NCI-H226 (cell line): ENCODE results near the gene SEL1L3.

ENCODE experiments used
- DNase-seq: peaks from one replicate; pipeline ENCODE4 v3.0.0-alpha.2; 2015

The SEL1L3 gene

DNA sequence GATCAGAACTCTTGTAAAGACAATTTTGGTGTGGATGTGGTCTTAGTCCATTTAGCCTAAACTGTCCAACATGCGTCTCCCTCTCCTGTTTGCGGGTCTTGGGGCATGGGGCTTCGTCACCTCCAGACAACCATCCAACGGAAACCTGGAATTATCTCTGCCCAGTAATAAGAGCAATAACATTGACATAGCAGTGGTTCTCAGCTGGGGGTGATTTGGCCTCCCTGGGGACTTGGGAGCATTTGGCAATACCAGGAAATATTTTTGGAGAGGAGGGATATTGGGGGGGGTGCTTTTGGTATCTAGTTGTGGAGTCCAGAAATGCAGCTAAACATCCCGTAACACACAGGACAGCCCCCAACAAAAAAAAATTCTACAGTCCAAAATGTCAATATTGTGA is 47.2 kb downstream of the SEL1L3 start:
- DNase-seq: peak; percentile 1

DNA sequence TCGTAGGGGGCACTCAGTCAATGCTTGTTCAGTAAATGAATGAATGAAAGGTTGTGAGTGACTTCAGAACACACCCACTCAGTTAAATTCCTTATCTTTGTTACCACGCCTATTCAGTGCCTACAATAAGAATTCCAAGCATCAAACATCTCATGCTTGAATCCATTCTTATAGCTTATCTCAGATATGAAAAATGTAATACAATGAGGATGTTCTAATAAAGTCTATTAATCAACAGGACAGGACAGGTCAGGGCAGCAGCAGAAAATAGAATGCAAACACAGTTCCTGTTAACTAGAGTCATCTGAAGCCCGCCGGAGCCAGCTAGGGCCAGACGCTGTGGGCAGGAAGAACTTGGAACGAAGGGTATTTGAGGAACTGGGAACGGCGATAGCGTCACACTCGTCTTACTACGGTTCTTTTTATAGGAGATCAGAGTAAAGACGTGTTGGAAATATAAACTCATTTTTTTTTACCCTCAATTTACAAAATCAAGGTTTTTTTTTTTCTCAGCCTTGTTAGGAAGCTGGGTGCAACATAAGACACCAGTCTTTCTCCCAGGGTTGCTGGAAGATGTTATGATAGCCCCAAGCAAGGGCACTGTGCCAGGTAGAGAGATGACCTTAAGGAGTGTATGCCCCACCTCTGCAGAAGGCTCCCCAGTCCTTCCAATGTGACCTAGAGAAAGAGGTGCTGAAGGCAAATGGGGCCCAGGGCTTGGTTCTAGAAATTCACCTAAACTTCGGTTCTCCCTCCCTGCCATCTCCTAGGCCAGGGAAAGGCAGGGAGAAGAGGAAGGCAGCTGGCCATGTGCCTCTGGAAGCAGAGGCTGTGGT is 48.3 kb downstream of the SEL1L3 start:
- DNase-seq: peak; percentile 84

DNA sequence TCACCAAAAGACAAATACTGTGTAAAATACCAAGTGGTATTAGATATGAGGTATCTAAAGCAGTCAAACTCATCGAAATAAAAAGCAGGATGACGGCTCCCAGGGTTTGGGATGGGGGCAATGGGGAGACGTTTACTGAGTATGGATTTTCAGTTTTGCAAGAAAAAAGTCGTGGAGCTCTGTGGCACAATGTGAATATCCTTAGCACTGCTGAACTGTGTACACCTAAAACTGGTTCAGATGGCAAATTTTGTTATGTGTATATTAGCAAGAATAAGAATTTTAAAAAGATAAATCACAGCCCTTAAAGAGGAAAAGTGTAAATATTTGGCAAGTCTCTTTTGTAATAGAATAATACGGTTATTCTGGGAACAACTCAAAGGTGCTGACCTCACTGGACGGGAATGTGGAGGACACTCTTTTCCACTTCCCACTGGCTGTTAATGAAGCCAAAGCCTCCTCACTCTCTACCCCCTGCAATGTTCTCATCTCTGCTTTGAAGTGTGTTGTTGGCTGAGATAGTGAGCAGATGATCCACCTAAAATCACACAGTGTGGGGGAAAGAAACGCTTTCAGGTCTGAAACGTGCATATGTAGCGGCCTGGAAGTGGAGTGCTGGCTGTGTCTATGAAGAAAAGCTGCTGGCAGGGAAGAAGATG is 49.2 kb downstream of the SEL1L3 start:
- DNase-seq: peak; percentile 82

DNA sequence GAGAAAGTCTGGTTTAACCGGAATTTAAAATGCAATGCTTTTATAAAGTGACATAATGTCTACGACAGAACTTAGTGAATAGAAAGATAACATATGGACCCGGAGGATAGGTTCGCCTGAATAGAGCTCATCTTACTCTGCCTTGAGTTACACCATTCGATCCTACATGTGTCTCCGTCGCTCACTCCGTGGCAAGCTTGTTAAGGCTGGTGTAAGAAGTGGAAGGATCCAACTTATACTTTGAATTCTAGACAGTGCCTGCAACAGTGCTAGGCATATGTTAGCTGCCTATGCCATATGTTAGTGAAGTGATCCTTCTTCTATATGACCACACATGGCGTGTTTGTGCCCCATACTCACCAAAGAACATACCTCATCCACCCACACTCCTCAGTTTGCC is 50.9 kb downstream of the SEL1L3 start:
- DNase-seq: no peak

DNA sequence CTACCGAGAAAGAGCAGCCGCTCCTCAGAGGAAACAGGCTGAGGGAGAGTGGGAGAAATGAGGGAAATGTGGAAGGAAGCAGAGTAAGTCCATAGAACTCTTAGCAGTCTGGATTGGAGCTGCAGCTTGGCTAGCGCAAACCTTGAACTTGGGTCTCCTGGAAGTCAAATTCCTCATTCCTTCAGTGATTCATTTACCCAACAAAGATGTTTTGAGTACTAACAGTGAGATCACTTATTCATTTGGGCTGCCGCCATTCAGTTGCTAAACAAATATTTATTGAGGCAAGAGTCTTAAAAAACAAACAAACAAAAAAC is 51.5 kb downstream of the SEL1L3 start:
- DNase-seq: no peak

DNA sequence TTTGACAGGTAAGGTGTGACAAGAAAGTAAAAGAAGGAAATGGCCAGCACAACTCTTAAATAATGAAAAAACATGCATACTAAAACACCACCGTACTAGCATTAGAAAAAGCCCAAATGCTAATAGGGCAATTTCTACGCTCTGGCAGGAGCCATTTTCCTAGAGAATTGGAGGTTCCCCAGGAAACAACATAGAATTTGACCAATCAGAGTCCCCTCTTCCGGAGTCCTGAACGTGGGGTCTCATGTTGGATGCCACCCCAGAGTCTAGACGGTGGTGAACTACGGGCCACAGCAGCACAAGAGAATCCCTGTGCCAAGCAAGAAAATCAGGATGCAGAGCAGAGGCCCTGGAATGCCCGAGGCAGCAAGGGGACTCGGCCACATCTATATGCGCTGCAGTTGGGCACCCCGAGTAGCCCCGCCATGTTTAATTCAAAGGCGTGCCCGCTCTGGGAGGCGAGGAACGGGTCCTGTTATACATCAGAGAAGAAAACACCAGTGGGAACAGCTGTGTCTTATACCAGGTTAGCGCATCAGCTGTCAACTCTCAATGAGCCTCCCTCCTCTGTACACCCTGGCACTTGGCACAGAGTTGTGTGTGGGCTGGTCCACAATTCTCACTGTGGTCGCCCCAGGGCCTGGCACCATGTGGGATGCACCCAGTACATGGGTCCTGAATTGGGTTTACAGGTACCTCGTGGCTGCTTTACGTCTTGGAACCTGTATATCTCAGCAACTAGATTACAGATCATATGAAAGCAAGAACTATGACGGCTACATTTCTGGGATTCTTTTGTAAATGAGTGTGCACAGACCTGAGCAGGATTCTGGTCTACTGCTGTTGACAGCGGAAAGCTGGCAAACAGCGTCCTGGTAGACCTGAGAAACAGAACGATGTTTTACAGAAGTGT is 52.1 kb downstream of the SEL1L3 start:
- DNase-seq: peak; percentile 55

DNA sequence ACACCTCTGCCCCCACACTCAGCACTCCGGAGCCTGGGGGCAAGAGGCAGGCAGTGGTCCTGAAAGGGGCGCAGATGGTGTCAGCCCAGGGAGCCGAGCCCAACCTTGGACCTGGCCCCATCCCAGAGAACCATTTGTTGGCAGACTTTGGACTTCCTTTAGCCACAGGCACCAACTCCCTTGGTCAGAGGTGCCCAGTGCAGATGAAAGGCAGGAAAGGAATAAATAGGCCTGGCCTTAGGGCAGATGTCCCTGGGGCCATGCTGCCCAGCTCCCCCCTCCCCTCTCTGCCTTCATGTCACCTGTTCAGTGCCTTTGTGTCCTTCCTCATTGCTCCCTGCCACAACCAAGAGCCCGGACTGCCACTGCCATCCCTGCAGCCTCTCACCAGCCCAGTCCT is 52.8 kb downstream of the SEL1L3 start:
- DNase-seq: no peak

DNA sequence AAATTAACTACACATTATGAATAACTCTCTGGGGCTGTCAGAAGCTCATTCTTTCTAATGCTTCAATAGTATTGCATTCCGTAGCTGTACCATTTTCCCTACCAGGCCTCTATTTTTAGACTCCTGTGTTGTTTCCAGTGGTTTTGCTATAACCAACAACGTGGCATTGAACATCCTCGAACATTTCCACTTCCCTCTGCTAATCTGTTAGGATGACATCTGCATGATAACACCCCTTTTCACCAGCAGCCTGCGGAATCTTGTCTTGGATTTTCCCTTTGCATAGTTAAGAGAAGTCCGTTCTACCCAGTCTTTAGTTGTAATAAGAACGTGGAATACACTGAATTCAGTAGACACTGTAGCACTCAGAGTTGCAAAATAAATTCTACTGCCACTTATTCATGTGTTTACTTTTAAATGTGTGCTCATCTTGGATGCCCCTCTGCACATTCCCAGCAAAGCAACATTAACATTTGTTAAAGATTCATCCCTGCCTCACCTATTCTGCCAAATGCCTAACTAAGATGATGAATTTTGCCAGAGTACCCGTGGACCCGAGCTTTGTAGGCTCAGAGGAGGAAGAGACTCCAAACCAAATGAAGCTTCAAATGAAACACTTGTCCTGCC is 55.6 kb downstream of the SEL1L3 start:
- DNase-seq: no peak

DNA sequence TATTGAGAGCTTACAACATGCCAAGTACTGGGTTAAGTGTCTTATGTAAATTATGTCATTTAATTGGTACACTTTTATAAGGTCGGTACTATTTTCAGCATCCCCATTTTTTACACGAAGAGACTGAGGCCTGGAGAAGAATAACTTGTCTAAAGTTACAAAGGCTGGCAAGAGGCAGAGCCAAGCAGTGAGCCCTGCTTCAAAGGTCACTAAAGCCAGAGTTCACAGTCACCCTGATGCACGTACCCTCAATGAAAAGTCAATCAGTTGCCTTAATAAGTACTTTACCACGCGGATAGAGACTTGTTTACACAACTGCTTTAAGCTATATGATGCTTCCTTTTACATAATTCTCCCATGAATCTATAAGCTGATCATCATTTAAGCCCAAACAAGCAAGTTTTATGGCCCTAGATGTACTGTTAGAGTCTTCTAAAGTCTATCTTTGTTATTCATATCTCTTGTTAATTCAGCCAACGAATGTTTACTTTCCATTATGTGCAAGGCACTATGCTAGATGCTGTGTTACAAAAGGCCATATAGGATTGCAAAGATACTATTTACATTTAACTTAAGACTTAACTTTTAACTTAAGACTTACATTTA is 57.4 kb downstream of the SEL1L3 start:
- DNase-seq: no peak

DNA sequence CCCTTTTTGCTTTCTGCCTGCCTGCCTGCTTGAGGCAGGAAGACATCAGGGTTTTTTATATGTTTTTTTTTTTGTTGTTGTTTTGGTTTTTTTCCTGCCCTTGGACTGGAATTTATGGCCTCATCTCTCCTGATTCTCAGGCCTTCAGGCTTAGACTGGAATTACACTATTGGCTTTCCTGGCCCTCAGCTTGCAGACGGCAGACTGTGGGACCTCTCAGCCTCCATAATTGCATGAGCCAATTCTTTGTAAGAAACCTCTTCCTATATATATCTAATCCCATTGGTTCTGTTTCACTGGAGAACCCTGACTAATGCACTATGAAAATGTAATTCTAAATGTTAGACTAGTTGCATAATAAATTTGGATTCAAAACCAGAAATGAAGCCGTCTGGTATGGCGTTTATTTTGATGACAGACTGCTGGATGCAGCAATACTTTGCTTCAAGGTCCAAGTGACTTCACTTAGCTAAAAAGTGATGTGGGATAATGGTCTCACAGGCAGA is 59.0 kb downstream of the SEL1L3 start:
- no peak for DNase-seq

DNA sequence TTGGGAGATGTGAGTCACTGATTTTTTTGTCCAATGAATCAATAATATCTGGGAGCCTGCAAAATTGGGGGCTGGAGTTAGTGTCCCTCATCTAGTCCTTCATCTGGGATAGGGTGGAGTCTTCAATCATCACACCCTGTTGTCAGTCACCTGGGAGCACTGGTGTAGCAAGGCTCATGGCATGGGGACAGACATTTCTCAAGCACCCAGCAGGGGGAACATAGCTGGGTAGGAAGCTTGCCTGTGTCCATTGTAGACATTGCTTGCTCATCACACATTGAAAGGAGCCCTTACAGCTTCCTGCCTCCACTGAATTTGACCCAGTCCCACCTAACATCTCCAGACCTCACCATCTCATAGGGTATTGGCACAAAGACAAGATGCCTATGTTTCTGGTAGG is 61.2 kb downstream of the SEL1L3 start:
- no peak for DNase-seq

DNA sequence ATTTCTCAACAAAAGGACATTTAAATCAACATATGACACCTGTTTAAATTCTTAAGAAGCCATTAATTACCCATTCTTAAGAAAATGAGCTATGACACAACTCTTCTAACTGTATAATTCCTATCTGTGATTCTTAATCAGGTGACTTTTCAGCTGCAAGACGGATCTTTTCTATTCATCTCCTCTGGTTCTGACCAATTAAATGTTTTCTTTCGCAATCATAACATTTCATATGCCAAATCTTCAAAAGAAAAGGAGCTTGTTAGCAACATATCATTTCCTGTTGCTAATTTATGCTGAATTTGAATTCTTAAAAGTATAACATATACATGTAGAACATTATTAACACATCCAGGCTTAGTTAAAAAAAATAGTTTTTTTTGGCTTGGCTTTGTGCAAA is 62.5 kb downstream of the SEL1L3 start:
- DNase-seq: no peak

DNA sequence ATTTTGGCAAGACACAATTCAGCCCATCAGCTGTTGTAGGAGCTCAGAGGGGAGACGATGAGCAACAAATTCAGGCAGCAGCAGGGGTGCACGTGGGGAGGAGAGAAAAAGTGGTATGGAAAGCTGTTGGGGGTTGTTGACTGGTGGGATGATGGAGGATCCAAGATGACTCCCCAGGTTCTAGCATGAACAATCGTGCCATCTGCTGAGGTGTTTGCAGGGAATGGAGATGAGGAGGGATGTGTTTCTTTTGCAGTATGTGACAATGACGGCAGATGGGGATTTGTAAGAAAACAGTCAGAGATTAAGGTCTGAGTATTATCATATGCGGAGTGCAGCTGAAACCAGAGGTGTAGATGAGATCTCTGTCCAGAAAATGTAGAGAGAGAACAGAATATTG is 63.3 kb downstream of the SEL1L3 start:
- no peak for DNase-seq

DNA sequence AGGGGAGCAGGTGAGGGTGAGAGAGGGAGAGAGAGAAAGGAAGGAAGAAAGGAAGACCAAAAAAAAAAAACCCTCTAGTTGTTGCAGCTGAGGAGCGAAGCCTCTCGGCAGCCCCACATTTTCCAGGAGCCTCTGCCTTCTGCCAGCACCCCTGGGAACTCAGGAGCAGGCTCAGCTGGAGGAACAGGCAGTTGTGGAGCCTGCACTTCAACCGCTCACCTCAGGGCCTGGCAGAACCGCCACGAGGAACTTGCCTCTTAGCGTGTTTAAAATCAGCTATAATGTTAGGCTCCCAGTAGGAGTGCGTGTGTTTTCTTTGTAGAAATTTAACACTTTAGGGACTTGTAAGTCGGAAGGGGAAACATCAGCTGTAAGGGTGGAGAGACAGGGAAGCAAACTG is 65.7 kb downstream of the SEL1L3 start:
- no peak for DNase-seq

DNA sequence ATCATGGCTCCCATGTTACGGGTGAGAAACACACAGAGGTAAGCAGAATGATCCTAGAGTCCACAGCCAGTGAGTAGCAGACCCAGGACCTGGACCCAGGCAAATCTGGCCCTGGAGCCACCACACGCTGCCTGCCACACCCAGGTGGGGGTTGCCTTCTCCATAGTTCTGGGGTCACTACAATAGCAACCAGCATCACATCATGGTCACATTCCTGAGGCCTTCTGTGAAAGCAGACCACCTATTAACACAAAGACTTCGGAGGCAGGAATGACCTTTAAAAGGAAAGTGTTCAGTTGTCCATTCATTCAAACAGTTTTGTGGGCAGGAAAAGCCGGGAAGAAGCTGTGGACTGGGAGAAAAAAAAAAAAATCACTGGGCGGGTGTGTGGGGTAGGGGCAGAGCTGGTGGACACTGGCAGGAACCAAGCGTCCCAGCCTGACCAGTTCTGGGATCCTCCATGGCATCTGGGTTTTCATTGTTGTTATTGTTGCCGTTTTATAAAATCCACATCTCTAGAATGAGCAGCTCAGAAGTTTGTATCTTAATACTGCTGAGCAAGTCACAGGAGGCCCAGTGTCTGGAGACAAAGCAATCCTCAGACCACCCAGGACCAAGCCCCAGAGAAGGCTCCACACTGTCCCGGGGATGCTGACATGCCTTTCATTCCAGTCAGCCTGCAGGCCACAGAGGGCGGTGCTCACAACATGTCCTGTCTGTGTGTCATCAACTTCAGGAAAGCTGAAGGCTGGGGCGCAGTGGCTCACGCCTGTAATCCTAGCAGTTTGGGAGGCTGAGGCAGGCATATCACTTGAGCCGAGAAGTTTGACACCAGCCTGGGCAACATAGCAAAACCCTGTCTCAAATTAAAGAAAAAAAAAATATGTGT is 67.0 kb downstream of the SEL1L3 start:
- DNase-seq: peak; percentile 27

DNA sequence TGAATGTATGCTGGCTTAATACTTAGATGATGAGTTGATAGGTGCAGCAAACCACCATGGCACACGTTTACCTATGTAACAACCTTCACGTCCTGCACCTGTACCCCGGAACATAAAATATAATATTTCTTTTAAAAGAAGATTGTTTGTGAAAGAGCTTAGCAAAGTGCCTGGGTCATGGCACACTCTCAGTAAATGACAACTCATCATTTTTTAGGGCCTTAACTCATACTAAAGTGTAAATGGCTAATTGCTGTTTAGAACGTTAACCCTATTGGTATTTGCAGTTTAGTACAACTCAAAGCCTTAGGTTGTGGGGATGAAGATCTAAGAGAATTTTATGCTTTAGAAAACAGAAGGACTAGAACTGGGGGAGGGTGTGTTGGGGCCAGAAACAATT is 67.7 kb downstream of the SEL1L3 start:
- DNase-seq: no peak

DNA sequence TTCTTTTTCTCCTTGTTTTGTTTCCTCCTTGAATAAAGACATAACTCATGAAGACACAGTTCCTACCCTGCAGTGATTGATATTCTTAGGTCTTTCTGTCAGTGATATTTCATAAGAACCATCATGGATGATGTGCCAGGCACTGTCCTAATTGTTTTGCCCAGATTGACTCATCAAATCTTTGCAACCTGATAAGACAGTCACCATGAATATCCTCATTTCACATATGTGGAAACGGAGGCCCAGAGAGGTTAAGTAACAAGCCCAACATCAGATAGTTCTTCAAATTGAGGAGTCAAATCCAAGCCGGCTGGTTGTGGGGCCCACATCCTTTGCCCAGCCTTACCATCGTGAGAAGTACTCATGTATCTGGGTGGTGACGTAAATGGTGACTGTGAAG is 69.9 kb downstream of the SEL1L3 start:
- DNase-seq: peak; percentile 14

DNA sequence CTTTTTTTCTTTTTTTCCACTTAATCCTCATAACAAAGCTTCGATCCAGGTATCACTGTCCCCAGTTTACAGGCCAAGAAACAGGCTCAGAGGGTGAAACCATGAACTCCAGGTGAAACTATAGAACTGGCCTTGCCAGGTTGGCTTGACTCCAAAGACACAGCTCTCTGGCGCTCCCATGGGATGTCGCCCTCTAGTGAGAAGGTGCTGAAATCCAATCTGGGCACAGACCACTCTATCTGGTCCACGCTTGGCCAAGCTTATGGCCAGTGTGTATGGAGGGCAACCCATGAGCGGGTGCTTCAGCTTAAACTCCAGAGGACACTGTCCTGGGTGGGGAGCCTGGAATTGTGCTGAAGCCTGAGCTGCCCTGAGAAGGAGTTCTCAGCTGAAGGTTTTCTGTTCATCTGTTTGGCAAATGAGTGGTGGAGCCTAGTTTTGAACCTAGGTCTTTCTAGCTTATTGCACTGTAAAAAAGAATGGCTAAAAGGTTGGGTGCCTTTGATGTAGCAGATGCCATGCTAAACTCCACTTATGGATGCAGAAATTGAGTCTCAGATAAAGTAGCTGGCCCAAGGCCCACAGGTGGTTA is 70.5 kb downstream of the SEL1L3 start:
- peak; percentile 23 for DNase-seq

DNA sequence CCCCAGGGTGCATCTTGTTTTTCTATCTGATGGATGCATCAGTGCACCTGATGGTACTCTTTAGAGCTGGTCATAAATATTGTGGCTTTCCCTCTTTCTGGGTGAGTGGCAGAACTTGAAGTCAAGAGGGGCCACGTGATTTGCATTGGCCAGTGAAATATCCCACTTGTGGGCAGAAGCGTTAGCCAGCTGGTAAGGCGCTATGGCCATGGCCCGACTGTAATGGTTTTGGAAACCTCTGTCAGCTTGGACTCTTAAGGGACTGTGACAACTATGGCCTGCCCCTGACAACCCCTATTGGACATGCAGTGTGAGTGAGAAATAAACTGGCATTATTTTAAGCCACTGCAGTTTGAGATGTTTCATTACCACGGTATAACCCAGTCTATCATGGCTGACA is 72.8 kb downstream of the SEL1L3 start:
- DNase-seq: no peak

DNA sequence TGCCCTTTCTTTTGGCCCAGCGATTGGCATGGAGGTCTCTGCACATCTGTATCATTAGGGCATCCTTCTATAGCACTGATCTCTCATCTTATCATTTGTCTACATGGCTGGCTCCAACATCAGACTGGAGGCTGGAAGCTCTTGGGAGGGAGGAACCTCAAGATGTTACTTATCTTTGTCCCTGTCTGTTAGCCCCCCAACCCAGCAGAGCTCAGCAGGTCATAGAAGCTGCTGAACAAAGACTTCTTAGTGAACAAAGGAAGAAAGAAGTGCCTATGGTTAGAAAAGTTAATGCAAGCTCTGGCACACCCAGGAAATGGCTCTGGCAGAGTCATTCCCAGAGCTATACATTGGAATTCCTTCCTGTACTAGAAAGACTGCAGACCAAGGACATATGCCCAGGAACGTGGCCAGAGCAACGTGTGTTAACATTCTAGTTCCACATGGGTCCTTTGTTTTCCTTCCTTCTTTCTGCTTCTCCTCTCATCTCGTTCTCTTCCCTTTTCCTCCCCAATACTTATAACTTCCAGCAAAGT is 74.0 kb downstream of the SEL1L3 start:
- no peak for DNase-seq
